HG03432 (cell line): ENCODE results near the gene SPON1.
"Not testable (repeated sequence)": the region's sequence is repeated elsewhere in the genome, so short reads cannot be mapped to it uniquely, and the experiment has no call there.

Source experiments
- ATAC-seq: cut with Tn5 transposase; IDR thresholded peaks from one replicate; pipeline ENCODE4 v1.9.1; 2021; ENCODE audit warnings: mild to moderate bottlenecking, moderate library complexity; ENCODE audit not compliant: unreplicated experiment

Gene SPON1

DNA sequence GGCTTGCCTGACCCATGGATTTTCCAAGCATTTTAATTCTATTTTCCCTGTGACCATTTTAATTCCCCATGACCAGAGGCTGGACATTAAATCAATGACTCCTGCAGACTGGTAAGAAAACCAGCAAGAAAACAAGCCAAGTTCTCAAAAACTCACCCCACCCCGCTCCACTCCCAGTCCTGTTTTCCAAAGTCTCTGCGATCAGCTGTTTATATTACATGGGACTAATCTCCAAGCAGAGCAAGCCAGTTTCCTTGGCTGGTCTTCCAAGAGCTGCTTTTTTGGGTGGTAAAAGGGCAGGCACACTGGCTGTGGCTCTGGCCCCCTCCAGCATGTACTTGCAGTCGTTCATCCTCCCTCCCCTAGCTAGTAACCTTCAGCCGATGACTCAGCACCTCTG, 298.5 kb downstream of the SPON1 start:
- no peak for ATAC-seq

DNA sequence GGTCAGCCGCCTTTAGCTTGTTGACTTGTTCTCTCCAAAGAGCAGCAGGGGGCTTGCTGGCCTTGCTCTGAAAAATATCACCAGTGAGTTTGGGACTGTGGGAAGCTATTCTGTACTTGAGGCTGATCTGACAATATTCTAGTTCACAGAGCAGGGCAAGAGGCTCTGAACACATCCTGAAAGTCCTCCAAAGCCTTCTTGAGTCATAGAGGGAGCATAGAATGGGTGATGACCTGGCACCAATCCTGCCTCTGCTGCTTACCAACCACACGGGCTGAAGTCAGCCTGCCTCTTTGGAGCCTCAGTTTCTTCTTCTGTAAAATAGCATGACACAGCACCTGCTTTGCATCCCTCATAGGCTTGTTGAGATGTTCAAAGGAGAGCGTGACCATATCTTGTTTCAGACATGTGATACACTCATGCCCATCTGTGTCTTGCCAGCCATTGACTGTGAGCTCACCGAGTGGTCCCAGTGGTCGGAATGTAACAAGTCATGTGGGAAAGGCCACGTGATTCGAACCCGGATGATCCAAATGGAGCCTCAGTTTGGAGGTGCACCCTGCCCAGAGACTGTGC, 299.8 kb downstream of the SPON1 start:
- ATAC-seq: no peak

DNA sequence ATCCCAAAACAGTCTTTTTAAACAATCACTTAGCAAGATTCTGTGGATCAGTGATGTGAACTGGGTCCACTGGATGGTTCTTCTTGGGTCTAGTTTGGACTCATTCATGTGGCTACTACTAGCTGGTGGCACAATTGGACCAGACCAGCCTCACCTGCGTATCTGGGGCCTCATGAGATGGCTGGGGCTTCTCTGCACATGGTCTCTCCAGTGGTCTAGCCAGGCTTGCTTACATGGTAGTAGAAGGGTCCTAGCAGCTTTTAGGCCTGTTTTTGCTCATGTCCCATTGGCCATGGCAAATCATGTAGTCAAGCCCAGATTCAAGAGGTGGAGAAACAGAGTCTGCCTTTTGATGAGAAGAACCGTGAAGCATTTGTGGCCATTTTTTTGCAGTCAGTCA, 302.4 kb downstream of the SPON1 start:
- ATAC-seq: no peak

DNA sequence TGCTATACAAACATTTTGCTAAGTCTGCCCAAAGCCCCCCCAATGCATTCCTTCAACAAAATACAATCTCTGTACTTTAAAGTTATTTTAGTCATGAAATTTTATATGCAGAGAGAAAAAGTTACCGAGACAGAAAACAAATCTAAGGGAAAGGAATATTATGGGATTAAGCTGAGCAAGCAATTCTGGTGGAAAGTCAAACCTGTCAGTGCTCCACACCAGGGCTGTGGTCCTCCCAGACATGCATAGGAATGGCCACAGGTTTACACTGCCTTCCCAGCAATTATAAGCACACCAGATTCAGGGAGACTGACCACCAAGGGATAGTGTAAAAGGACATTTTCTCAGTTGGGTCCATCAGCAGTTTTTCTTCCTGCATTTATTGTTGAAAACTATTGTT, 304.1 kb downstream of the SPON1 start:
- no peak for ATAC-seq

DNA sequence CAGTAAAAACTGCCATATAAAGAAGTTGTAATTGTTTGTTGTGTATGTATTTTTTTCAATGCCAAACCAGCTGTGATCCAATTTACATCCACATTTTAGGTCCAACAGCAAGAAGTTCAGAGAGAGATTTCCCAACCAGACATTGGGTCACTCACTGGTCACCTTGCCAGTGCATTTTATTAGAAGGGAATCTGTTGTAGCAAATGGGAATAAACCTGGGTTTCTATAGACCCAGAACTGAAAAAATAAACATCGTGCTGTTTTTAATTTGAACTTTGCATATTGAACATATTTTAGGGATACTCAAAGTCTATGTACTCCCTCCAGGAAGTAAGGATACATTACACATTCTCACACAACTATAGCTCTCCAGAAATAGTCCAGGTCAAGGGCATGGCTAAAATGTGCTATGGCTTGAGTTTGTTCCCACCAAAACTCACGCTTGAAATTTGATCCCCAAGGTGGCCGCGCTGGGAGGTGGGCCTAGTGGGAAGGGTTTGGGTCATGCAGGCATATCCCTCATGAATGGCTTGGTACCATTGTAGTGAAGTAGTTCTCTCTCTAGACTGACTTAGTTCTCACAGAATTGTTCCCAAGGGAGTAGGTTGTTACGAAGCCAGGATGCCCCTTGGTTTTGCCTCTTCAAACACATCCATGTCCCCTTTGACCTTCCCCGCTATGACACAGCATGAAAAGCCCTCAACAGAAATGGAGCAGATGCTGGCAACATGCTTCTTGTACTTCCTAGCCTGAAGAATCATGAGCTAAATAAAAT, 305.5 kb downstream of the SPON1 start:
- ATAC-seq: no peak

DNA sequence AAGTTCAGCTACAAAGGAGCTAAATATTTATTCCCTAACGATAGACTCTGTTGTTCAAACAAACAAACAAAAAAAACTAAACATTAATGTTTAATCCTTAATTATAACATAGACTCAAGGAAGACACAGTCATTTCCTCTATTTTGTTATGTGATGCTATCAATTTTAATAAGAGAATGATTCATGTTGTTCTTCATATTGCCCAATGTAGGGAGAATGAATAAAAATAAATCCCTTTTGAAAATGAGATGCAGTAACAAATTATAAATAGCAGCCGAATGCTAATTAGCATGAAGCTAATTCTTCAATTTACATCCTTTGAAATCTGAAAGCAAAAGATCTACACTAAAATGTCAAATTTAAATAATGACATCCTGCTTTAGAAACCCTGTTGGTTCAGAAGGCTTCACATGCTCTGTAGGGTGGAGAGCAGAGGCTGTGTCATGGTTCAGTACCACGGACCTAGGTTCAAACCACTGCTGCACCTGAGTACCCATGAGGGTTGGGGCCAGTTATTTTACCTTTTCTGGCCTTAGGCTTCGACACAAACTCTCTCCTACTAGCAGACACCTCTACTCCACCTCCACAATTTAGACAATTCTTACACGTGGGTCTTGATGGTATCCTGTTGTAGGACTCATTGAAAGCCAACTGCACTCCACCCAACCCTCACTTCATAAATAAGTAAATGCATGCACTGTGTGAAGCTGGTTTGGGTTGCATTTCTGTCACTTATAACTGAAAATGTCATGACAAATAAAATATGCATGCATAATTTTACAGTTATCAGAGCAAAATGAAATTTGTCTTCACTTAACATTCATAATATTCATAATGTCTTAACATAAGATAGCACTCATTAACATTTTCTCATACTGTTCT, 307.4 kb downstream of the SPON1 start:
- peak; percentile 43 for ATAC-seq

DNA sequence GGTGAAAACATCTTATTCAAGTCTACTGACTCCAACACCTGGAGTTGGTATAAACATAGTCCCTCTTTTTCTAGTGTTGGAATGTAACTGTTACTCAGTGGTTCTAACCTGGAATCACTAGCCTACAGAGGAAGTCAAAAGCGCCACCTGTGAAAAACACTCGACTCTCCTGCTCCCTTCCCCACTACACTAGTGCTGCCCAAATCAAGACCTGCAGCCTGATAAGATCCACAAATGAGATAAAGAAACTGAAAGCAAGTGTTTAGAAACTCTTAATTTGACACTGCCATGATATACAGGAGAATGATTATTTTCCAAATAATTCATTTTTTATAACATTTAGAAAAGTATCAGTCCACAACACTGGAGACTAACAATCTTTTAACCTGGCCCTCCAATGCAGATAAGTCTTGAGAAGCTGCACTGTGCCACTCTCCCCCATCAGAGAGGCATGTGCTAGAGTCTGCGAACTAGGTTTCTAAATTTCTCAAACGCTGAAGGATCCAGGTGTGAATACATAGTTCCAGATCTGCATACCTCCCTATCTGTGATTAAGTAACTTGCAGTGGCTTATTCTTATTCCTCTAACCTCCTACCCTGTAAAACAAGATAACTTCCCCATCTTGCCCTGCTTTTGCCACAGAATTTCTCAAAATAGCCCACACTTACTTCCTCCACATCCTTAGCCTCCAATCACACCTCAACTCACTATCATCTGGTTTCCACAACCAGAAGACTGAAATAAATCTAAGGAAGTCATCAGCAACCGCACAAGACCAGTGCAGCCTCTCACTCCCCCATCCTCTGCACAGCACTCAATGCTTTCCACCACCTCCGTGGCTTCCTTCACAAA, 308.4 kb downstream of the SPON1 start:
- peak; percentile 82 for ATAC-seq

DNA sequence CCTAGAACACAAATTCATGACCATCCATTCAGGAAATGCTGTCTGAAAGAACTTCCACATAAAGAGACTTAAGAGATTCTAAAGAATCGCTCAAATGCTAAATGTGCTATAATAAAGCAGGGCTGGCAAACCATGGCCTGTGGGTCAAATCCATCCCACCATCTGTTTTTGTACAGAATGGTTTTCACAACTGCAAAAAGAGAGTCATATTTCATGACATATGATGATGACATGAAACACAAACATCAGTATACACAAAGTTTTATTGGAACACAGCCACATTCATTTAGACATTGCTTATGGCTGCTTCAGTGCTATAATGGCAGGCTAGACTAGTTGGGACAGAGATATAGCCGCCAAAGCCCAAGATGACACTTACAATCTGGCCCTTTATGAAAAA, 311.4 kb downstream of the SPON1 start:
- ATAC-seq: no peak

DNA sequence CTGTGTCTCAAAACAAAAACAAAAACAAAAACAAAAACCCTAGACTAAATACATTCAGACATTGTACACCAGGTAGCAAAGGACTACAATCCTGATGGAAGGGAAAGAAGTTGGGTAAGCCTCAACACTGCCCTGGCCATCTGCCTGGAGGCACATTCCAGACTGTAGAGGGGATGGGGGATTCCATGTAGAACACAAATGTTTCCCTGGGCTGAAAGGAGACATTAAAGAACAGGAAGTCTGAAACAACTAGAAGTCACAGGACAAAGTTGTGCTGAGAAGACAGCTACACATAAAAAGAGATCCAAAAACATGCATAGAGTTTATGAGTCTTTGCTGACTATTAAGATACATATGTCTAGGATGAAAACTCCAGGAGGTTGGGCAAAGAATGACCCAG, 312.6 kb downstream of the SPON1 start:
- no peak for ATAC-seq

DNA sequence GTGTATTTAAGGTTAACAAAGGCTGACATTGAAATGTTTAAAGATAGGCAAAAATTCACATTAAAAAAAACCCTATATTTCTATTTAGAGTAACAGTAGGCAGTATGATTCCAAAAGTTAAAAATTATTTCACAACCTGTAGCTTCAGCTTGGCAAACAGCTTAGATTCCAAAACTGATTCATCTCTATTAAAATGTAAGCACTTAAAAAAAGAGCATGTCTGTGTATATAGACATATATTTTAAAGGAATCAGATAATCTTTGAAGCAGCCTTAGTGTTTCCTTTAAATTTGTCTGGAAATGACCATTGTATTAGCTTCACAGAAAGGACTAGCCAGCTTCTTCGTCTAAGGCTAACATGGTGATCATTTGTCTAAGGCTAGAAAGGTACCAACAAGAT, 316.3 kb downstream of the SPON1 start:
- ATAC-seq: not testable (repeated sequence)

DNA sequence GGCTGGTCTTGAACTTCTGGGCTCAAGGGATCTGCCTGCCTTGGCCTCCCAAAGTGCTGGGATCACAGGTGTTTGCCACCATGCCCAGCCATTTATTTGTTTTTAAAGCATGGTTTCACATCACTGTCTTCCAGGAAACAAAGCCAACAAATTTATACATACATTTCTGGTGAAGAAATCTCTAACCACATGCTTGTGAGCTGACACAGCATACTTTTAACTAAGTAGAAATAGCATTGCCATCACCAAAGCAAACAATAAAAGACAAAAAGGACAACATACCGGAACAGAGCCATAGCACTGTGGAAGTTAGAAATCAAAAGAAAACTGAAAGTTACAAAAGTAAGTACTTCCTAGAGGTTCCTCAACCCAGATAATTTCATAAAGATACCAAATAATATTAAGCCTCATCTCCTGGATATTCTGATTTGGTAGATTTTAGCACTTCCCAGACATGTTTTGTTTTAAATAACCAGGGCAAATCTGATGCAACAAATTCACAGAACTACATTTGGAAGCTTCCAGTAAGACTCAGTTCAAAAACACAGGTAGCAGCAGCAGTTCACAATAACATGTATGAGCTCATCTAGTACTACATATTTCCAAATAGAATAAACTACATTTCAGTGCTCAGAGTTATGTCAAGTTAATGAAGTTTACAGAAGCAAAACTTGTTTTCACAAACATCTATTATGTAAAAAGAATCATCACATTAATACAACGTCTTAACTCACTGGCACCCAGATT, 325.8 kb downstream of the SPON1 start:
- no peak for ATAC-seq

DNA sequence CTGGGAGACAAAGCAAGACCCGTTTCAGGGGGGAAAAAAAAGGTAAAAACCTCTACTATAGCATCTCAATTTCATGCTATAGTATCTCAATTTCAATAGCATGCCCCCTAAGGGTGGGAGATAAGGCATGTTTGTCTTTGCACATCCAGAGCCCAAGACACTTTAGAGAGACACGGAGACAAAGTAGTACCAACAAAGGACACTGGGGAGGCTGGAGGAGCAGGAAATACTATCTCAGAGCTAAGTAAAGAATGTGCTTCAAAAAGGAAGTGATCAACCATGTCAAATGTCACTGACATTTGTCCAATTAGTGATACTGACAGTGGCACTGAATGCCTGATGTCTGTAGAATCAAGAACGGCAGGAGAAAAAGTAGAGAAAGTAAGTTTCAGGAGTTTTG, 327.9 kb downstream of the SPON1 start:
- ATAC-seq: no peak

DNA sequence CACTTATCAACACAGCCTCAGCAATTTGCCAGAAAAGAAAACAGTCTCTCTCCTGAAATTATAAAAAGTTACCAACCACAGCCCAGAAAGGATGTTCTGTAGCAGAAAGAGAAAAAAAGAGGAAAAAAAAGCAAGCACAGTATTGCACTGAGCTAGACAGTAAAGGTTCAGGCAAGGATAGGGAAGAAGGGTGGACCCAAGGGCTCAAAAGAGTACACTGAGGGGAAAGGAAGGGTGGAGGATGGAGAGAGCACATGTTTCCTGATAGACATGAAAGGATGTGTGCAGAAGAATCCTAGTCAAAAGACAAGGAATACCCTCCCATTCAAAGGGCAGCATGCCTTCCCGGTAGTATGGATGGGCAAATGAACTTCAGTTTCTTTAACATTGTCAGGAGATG, 337.4 kb downstream of the SPON1 start:
- no peak for ATAC-seq

DNA sequence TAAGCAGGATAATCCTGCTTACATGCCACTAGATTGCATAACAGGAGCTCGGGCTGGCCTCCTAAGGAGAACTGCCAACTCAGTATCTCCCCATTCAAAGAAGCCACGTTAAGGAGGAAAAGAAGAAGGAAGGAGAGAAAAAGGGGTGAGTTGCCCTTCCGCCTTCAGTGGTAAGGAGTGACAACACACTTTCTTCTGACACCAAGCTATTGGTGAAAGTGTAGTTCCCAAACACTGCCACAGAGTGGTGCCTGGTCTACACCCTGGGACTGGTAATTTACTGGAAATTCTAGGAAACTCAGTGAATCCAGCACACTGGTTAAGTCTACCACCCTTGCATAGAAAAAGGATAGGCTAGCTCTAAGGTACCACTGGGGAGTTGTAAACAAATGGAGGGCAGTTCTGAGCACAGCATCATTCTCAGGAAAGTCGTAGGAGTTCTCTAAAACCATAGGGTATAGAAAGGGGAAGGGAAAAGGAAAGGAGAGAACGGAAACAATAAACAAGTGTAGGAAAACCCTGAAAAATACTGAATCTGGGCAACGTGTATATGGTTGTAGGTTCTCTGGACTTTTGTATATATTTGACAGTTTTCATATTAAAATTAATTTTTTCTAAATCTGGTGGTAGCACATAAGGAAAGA, 338.3 kb downstream of the SPON1 start:
- ATAC-seq: peak; percentile 87

DNA sequence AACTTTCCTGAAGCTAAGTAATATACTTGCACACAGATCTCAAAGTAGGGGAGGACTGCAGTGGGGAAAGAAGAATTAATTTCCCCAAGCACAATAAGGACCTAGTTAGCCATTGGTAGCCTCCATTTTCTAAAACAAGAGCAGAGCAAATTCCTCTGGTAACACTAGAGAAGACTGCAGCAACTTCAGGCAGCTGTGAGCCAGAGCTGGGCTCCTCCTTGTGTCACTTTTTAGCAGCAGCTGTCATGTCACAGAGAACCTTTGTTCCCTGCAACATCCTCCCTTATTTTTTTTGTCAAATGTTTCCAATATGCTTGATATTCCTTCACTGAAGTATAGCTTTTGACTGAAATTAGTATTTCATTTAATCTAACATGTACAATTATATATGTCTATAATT, 342.1 kb downstream of the SPON1 start:
- ATAC-seq: no peak

DNA sequence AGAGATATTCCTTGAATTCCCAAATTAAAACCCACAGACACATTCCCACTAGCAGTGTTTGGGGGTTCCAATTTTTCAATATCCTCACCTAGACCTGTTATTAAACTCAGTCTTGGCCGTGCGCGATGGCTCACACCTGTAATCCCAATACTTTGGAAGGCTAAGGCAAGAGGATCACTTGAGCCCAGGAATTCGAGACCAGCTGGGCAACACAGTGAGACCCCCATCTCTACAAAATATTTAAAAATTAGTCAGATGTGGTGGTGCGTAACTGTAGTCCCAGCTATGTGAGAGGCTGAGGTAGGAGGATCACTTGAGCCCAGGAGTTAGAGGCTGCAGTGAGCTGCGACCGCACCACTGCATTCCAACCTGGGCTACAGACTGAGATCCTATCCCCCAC, 343.1 kb downstream of the SPON1 start:
- ATAC-seq: no peak

DNA sequence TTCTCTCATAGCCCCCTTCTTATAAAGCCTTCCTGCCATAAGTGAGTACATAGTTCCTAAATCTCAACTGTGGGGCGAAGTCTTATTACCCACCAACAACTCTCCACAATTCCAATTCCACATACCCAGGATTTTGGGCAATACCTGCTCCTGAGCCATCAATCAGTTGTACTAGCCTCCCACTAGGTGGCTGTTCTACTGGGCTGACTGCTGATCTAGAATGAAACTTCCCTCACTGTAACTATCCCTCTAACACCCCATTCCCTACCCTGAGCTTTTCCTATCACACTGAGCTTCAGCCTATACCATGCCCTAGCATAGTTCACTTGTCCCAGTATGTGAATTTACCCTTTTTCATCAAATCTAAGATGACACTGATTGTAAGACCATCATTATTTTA, 344.0 kb downstream of the SPON1 start:
- no peak for ATAC-seq

DNA sequence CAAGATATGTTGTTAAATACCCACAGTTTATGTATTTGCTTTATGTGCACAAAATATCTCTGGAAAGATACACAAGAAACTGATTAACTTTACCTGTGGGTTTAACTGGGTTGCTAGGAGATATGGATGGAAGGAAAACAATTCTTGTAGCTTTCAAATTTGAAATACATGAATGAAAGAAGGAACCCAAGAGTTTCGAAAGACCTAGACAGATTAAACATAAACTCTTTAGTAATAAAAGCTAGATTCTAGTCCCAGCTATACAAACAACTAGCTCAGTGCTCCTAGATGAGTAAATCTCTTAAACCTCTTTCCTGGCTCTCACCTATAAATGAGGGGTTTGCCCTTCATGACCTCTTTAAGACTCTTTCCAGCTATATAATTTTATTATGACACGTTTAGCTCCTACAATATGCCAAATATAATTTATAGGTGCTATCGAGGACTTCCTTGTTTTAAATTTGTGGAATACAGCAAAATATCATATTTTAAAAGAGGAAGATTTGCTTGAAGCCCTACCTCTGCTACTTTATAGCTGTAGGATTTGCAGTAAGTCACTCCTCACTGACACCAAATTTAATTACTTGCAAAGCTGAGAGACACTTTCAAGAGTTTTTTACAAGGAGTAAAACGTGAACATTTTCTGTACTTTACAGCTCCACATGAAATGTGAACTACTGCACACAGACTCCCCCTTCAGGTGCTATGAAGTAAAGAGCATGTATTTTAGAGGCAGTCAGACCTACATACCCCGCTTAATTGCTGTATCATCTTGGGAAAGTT, 345.8 kb downstream of the SPON1 start:
- ATAC-seq: peak; percentile 46

DNA sequence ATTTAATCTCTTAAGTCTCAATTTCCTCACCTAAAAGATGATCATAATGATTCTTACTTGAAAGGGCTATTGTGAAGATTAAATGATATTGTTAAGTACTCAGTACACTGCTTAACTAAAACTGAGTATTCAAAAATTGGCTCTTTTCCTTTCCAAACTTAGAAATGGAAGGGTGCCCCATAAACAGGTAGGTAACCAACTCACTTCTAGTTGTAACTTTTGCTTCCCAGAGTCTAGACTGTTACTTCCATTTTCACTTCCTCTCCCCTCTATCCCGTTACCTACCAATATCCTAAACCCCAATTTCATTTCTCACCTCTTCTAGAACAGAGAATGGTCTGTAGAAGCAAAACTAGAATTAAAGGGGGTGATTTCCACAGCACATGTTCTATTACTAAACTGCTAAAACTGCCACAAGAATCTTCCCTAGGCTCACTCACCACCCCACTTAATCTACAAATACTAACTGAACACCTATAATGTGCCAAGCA, 346.4 kb downstream of the SPON1 start:
- peak; percentile 44 for ATAC-seq
